Measurements from ENCODE around the gene LTB4R2.

Gene LTB4R2

GRCh38 chr14:24284501-24285035 lies 25.4 kb upstream of the LTB4R2 start (continued):
- TF ChIP-seq ZNF214 (tag by site-specific recombination; IDR thresholded peaks at IDR 0.05; ENCODE audit: borderline replicate concordance), result no peak

- no peak overlapping the region for H3K27ac ChIP-seq (ENCODE audit: extremely low read depth, low read depth, low read length)
- CTCF ChIA-PET, result interaction anchor here (0.8 kb wide), 1 partner anchor 43 kb away, joined by 4 read pairs; the partner anchor contains the start of gene TINF2
- POLR2A ChIA-PET, result no interaction called here
- no peaks in the 10 kb centered on the region for H3K4me1 ChIP-seq (ENCODE audit: control insufficient read depth, insufficient read depth, low read length)
- no peak overlapping the region for H3K4me3 ChIP-seq (ENCODE audit: low read depth, low read length)
- no peaks in the 10 kb centered on the region for H3K9me3 ChIP-seq (ENCODE audit: control insufficient read depth, insufficient read depth, low read depth, low read length)
- TF ChIP-seq ZNF692 (tag by site-specific recombination; IDR thresholded peaks at IDR 0.05), result no peak
- TF ChIP-seq ZNF785 (tag by site-specific recombination; IDR thresholded peaks at IDR 0.05), result no peak
- no peak for TF ChIP-seq ZBTB10 (tag by site-specific recombination; IDR thresholded peaks at IDR 0.05)
- no peak for TF ChIP-seq ZNF274 (IDR thresholded peaks at IDR 0.05; ENCODE audit: low read length)
- TF ChIP-seq ZNF274 (tag by site-specific recombination; IDR thresholded peaks at IDR 0.05; ENCODE audit: borderline replicate concordance), result no peak
- no peak for TF ChIP-seq ZBTB7A (tag by site-specific recombination; IDR thresholded peaks at IDR 0.05; ENCODE audit: low read depth)
- TF ChIP-seq ZNF610 (tag by site-specific recombination; IDR thresholded peaks at IDR 0.05; ENCODE audit: borderline replicate concordance), result no peak
- TF ChIP-seq ZNF518A (tag by site-specific recombination; conservative IDR thresholded peaks at IDR 0.05; ENCODE audit: low read depth), result no peak
- no peak for TF ChIP-seq GLIS2 (tag by site-specific recombination; IDR thresholded peaks at IDR 0.05)
- no peak for TF ChIP-seq ZNF707 (tag by site-specific recombination; IDR thresholded peaks at IDR 0.05)
- no peak for TF ChIP-seq ZNF341 (tag by site-specific recombination; IDR thresholded peaks at IDR 0.05; ENCODE audit: low read depth)
- TF ChIP-seq ZFP69B (tag by site-specific recombination; IDR thresholded peaks at IDR 0.05), result no peak
- no peak for TF ChIP-seq ZNF280D (tag by site-specific recombination; IDR thresholded peaks at IDR 0.05)
- TF ChIP-seq REPIN1 (tag by site-specific recombination; IDR thresholded peaks at IDR 0.05; ENCODE audit: low read depth), result no peak
- TF ChIP-seq KLF8 (tag by site-specific recombination; IDR thresholded peaks at IDR 0.05), result no peak
- TF ChIP-seq YY1 (tag by site-specific recombination; IDR thresholded peaks at IDR 0.05), result no peak
- no peak for TF ChIP-seq ZNF791 (tag by site-specific recombination; IDR thresholded peaks at IDR 0.05)
- peaks cover 0 to 12% of the 10 kb centered on the region in 2 experiments; a peak in 1 of 3 replicates for H3K36me3 ChIP-seq (ENCODE audit: control insufficient read depth in 2 of 2, insufficient read depth in 1 of 2, low read length in 2 of 2)
These were observed 24.6 kb upstream of the LTB4R2 start for GRCh38 chr14:24285351-24285750.
